Endothelial cell of umbilical vein (primary cell): ENCODE data around the gene FAS. TPM values are rescaled to one million over a fixed set of nuclear protein-coding genes. Genes with fewer than 3 reads are reported as not detected.

Experiments used
- BruUV-seq: library from RNA; stranded (reverse); fragments of 400-500 nt; replicated peaks from 2 replicates; lab custom pipeline; 2021; lab: Mats Ljungman, UMichigan
- CTCF ChIA-PET: fragments of 300-600, 350-600 bp; sonication (Branson Sonifier 250); formaldehyde crosslinking; loops from one replicate; lab custom pipeline; 2021; ENCODE audit warnings: antibody characterized with exemption, inconsistent platforms; lab: Charles Lee
- POLR2A ChIA-PET: fragments of 300-600, 350-600 bp; sonication (Branson Sonifier 250); formaldehyde crosslinking; loops from one replicate; lab custom pipeline; 2021; ENCODE audit warnings: antibody characterized with exemption, inconsistent platforms; lab: Charles Lee
- DNase-seq: peaks from one replicate; pipeline ENCODE4 v3.0.0-alpha.2; 2011; ENCODE audit warnings: low read depth, low spot score
- FAIRE-seq: peaks from 2 replicates; lab custom pipeline; 2011; peaks lifted over from hg19 to GRCh38; lab: Jason Lieb, UNC
- H2AFZ ChIP-seq: 2 replicates; pipeline ENCODE4 v1.6.0; 2012; ENCODE audit warnings: low read depth, low read length, control low read depth, inconsistent platforms
- H3K27ac ChIP-seq: 2 replicates; pipeline ENCODE4 v1.5.1; 2011; ENCODE audit warnings: low read depth, mild to moderate bottlenecking, control low read depth, low read length, moderate library complexity; ENCODE audit not compliant: insufficient read depth
- H3K27me3 ChIP-seq, 2 experiments: 2 replicates each; pipeline versions ENCODE4 v1.6.0 to v1.6.1; 2011; ENCODE audit warnings: low read length in 2 of 2, mixed read lengths in 1 of 2; ENCODE audit not compliant: control insufficient read depth in 2 of 2, insufficient read depth in 2 of 2
- H3K36me3 ChIP-seq, 2 experiments: 2 replicates in 1 of 2; 3 replicates in 1 of 2; pipeline ENCODE4 v1.5.1; 2011; ENCODE audit warnings: low read length in 2 of 2, mild to moderate bottlenecking in 1 of 2, moderate library complexity in 1 of 2; ENCODE audit not compliant: control insufficient read depth in 2 of 2, insufficient read depth in 2 of 2; ENCODE audit errors: extremely low read depth in 1 of 2
- H3K4me1 ChIP-seq: 3 replicates; pipeline ENCODE4 v1.5.1; 2011; ENCODE audit warnings: mild to moderate bottlenecking, low read length; ENCODE audit not compliant: control insufficient read depth, insufficient read depth; ENCODE audit errors: extremely low read depth
- H3K4me2 ChIP-seq: 2 replicates; pipeline ENCODE4 v1.6.1; 2011; ENCODE audit warnings: low read length, control low read depth, mixed read lengths; ENCODE audit not compliant: insufficient read depth
- H3K4me3 ChIP-seq, 3 experiments: fragments of 200-600 bp in 1 of 3; sonication (generic), shearing (Covaris generic) in 1 of 3; replicated peaks in 1 of 3; 2 replicates each; pipeline ENCODE4 v1.5.1; 2011 to 2016; ENCODE audit warnings: control low read depth in 3 of 3, low read length in 3 of 3, mild to moderate bottlenecking in 2 of 3, inconsistent platforms in 1 of 3, low read depth in 1 of 3, moderate library complexity in 1 of 3; ENCODE audit not compliant: insufficient read depth in 1 of 3
- H3K79me2 ChIP-seq: 2 replicates; pipeline ENCODE4 v1.6.0; 2012; ENCODE audit warnings: low read length, inconsistent platforms; ENCODE audit not compliant: control insufficient read depth, insufficient read depth
- H3K9ac ChIP-seq: replicated peaks from 2 replicates; pipeline ENCODE3; 2011; ENCODE audit warnings: low read length, control low read depth; ENCODE audit not compliant: insufficient read depth; ENCODE audit errors: extremely low read depth
- H3K9me1 ChIP-seq: replicated peaks from 3 replicates; pipeline ENCODE4 v1.6.0; 2011; ENCODE audit warnings: mild to moderate bottlenecking, low read length; ENCODE audit not compliant: control insufficient read depth, insufficient read depth; ENCODE audit errors: extremely low read depth
- H3K9me3 ChIP-seq: replicated peaks from 2 replicates; pipeline ENCODE4 v1.5.1; 2012; ENCODE audit warnings: low read length, inconsistent platforms; ENCODE audit not compliant: control insufficient read depth, insufficient read depth
- H4K20me1 ChIP-seq: replicated peaks from 2 replicates; pipeline ENCODE3; 2011; ENCODE audit warnings: mild to moderate bottlenecking, low read length; ENCODE audit not compliant: control insufficient read depth, insufficient read depth; ENCODE audit errors: extremely low read depth
- EZH2 ChIP-seq: IDR thresholded peaks from 2 replicates; pipeline ENCODE4 v1.6.1; 2012; ENCODE audit warnings: borderline replicate concordance, low read depth, mild to moderate bottlenecking, moderate library complexity, low read length, inconsistent platforms; ENCODE audit not compliant: severe bottlenecking
- FOS ChIP-seq: IDR thresholded peaks from 2 replicates; pipeline ENCODE4 v1.6.1; 2011; ENCODE audit warnings: mild to moderate bottlenecking, low read length, moderate library complexity, borderline replicate concordance; ENCODE audit not compliant: insufficient read depth
- GATA2 ChIP-seq: IDR thresholded peaks from 2 replicates; pipeline ENCODE4 v1.7.0; 2011; ENCODE audit warnings: low read depth, mild to moderate bottlenecking, moderate library complexity, mixed read lengths, low read length; ENCODE audit not compliant: insufficient read length, insufficient read depth
- JUN ChIP-seq: IDR thresholded peaks from 2 replicates; pipeline ENCODE4 v1.6.1; 2011; ENCODE audit warnings: borderline replicate concordance, low read depth; ENCODE audit not compliant: insufficient read length, insufficient read depth
- MYC ChIP-seq: IDR thresholded peaks from one replicate; pipeline ENCODE4 v1.6.1; 2011; ENCODE audit warnings: mild to moderate bottlenecking, low read depth, low read length
- POLR2A ChIP-seq: IDR thresholded peaks from 2 replicates; pipeline ENCODE4 v1.6.1; 2012; ENCODE audit warnings: low read depth, mild to moderate bottlenecking, control low read depth, low read length
- POLR2AphosphoS5 ChIP-seq: IDR thresholded peaks from 2 replicates; pipeline ENCODE4 v1.6.1; 2012; ENCODE audit warnings: low read depth, mild to moderate bottlenecking, control low read depth, low read length, moderate library complexity; ENCODE audit not compliant: insufficient read depth
- dilution Hi-C: fragments of 300-500 bp; cut with MboI; formaldehyde crosslinking; loops from one replicate; pipeline ENCODE4 v1.15.0; 2019; ENCODE audit warnings: low sequenced_read_pairs; ENCODE audit not compliant: extremely low pct_ligation_motif_present
- intact Hi-C: fragments of 100-400 bp; cut with micrococcal nuclease; formaldehyde crosslinking; loops from one replicate; pipeline ENCODE4 v1.10.0; 2022
- polyA plus RNA-seq, 4 experiments: library from polyadenylated mRNA; depleted of rRNA in 3 of 4; stranded (reverse) in 3 of 4; unstranded in 1 of 4; fragments of >200 nt; gene quantifications; 2 replicates each; pipeline versions ENCODE4 v1.2.1 to v1.2.3, GENCODE V29; 2011 to 2012; ENCODE audit warnings: missing spikeins in 1 of 4
- total RNA-seq: library from RNA; stranded (reverse); gene quantifications from 2 replicates; pipeline ENCODE4 v1.2.3, GENCODE V29; 2021
- TF ChIP-seq, protein P1 (sequence below), 2 donors: IDR thresholded peaks; 1 replicate in 1 of 2; 2 replicates in 1 of 2; pipeline ENCODE4 v1.5.1; 2011; ENCODE audit warnings: low read length in 2 of 2, mild to moderate bottlenecking in 2 of 2, moderate library complexity in 2 of 2, control low read depth in 1 of 2, inconsistent platforms in 1 of 2, low read depth in 1 of 2; ENCODE audit not compliant: insufficient read depth in 1 of 2; ENCODE audit errors: extremely low read depth in 1 of 2
- TF ChIP-seq, protein P2 (sequence below): IDR thresholded peaks from 2 replicates; pipeline ENCODE4 v1.6.1; 2011; ENCODE audit not compliant: insufficient read depth, insufficient read length

FAS gene
- total and polyA plus RNA-seq, 2 donors (not counting 3 experiments of a cell fraction or from before 2014, with no cell fraction given) = 2.0 to 6.1 TPM

DNA sequence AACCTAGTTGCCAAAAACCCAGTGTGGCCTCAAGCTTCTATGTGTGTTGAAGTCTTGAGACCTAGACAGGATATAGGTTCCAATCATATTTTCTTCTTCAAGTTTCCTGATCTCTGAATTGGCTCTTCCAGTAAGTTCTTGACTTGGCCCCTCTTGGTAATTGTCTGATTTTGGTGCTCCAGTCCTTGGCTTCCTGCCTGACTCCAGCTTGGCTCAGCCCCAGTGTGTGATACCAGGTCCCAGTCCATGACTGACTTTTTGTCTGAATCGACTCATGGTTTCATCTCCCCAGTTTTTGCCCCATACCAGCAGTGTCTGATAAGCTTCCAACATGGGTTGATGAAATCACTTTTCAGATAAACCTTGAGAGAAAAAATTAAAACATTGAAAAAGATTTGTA is 72.3 kb downstream of the FAS start:
- FAIRE-seq (peak; percentile 18), DNase-seq (peak; percentile 68)
- Histone ChIP-seq H3K9me1 (no peaks in the 10 kb centered on the region), H4K20me1 (no peaks in the 10 kb centered on the region), H3K9me3 (no peaks in the 10 kb centered on the region), H3K79me2 (no peaks in the 10 kb centered on the region), H2AFZ (peak overlapping the region; percentile 30), H3K4me2 (no peak overlapping the region), H3K4me3 (no peak overlapping the region), H3K4me1 (no peaks in the 10 kb centered on the region), H3K27me3 (no peaks in the 10 kb centered on the region), H3K9ac (no peak overlapping the region), H3K36me3 (no peaks in the 10 kb centered on the region), H3K27ac (no peak overlapping the region)
- TF ChIP-seq, protein P1, sequence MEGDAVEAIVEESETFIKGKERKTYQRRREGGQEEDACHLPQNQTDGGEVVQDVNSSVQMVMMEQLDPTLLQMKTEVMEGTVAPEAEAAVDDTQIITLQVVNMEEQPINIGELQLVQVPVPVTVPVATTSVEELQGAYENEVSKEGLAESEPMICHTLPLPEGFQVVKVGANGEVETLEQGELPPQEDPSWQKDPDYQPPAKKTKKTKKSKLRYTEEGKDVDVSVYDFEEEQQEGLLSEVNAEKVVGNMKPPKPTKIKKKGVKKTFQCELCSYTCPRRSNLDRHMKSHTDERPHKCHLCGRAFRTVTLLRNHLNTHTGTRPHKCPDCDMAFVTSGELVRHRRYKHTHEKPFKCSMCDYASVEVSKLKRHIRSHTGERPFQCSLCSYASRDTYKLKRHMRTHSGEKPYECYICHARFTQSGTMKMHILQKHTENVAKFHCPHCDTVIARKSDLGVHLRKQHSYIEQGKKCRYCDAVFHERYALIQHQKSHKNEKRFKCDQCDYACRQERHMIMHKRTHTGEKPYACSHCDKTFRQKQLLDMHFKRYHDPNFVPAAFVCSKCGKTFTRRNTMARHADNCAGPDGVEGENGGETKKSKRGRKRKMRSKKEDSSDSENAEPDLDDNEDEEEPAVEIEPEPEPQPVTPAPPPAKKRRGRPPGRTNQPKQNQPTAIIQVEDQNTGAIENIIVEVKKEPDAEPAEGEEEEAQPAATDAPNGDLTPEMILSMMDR (IDR thresholded peaks at IDR 0.05; ENCODE audit: extremely low read depth in 1 of 2, insufficient read depth in 1 of 2, low read depth in 1 of 2, low read length in 2 of 2) = no peak
- no peak for TF ChIP-seq JUN
- no peak for TF ChIP-seq FOS
- TF ChIP-seq GATA2 = no peak
- TF ChIP-seq, protein P2, sequence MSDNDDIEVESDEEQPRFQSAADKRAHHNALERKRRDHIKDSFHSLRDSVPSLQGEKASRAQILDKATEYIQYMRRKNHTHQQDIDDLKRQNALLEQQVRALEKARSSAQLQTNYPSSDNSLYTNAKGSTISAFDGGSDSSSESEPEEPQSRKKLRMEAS = no peak
- no peak for TF ChIP-seq POLR2A
- TF ChIP-seq EZH2 = no peak
- TF ChIP-seq MYC = no peak
- no peak for TF ChIP-seq POLR2AphosphoS5
- dilution Hi-C loops = no loop called here
- intact Hi-C loops = no loop called here
- BruUV-seq = no TSS peak
- ChIA-PET CTCF (interaction anchor here (0.9 to 1.5 kb wide), 5 partner anchors 11 to 252 kb away, joined by 3 to 4 read pairs (median 3); partner anchors contain the start of gene FAS), POLR2A (interaction anchor here (0.8 kb wide), 1 partner anchor 145 kb away, joined by 3 read pairs; no protein-coding TSS in a partner anchor)
